H1 (cell line): ENCODE data around the gene POU6F2. TPM values are rescaled to one million over a fixed set of nuclear protein-coding genes. Genes with fewer than 3 reads are reported as not detected.

Experiments used
- CTCF ChIA-PET: fragments of 300-600 bp; sonication (Branson Sonifier 250); formaldehyde crosslinking; loops from one replicate; lab custom pipeline; 2021; ENCODE audit not compliant: partially characterized antibody; lab: Charles Lee
- POLR2A ChIA-PET: fragments of 300-600 bp; sonication (Branson Sonifier 250); formaldehyde crosslinking; loops from one replicate; lab custom pipeline; 2021; ENCODE audit warnings: inconsistent platforms; ENCODE audit not compliant: partially characterized antibody; lab: Charles Lee
- DNase-seq, 2 experiments: peaks; one replicate each; pipeline versions ENCODE4 v3.0.0 to v3.0.0-alpha.2; 2010 to 2022; ENCODE audit warnings: low spot score in 2 of 2, low read depth in 1 of 2, mixed read lengths in 1 of 2
- FAIRE-seq: peaks from 2 replicates; lab custom pipeline; 2011; peaks lifted over from hg19 to GRCh38; lab: Jason Lieb, UNC
- H2AFZ ChIP-seq: 2 replicates; pipeline ENCODE4 v1.8.1; 2012; ENCODE audit warnings: low read length, inconsistent platforms
- H2AK5ac ChIP-seq: 2 replicates; pipeline ENCODE4 v1.6.1; 2013; ENCODE audit warnings: low read depth, low read length
- H2BK120ac ChIP-seq: replicated peaks from 2 replicates; pipeline ENCODE3; 2013; ENCODE audit warnings: low read depth, low read length, inconsistent platforms
- H2BK12ac ChIP-seq: 2 replicates; pipeline ENCODE4 v1.6.1; 2013; ENCODE audit warnings: low read depth, low read length
- H2BK15ac ChIP-seq: 2 replicates; pipeline ENCODE4 v1.6.1; 2013; ENCODE audit warnings: low read length
- H2BK20ac ChIP-seq: 2 replicates; pipeline ENCODE4 v1.6.1; 2013; ENCODE audit warnings: low read length
- H2BK5ac ChIP-seq: 2 replicates; pipeline ENCODE4 v1.6.1; 2013; ENCODE audit warnings: low read depth, low read length
- H3K14ac ChIP-seq: 2 replicates; pipeline ENCODE4 v1.6.1; 2013; ENCODE audit warnings: inconsistent platforms; ENCODE audit not compliant: insufficient read length
- H3K18ac ChIP-seq: 2 replicates; pipeline ENCODE4 v1.6.1; 2013; ENCODE audit warnings: low read length; ENCODE audit errors: extremely low read depth
- H3K23ac ChIP-seq: 2 replicates; pipeline ENCODE4 v1.6.1; 2013; ENCODE audit warnings: inconsistent platforms; ENCODE audit not compliant: insufficient read length
- H3K23me2 ChIP-seq: 2 replicates; pipeline ENCODE4 v1.6.1; 2013; ENCODE audit warnings: low read depth, low read length
- H3K27ac ChIP-seq: 2 replicates; pipeline ENCODE4 v1.6.1; 2011; ENCODE audit warnings: low read depth, low read length, inconsistent platforms
- H3K27me3 ChIP-seq, 4 experiments: replicated peaks in 1 of 4; 1 replicate in 1 of 4; 2 replicates in 3 of 4; pipeline versions ENCODE4 v1.6.1 to v1.8.1; 2011 to 2013; ENCODE audit warnings: low read length in 3 of 4, mild to moderate bottlenecking in 3 of 4, inconsistent platforms in 2 of 4, mixed read lengths in 2 of 4, moderate library complexity in 1 of 4; ENCODE audit not compliant: control insufficient read depth in 3 of 4, insufficient read depth in 3 of 4; ENCODE audit errors: extremely low read depth in 1 of 4
- H3K36me3 ChIP-seq, 4 experiments: 2 replicates each; pipeline versions ENCODE4 v1.6.1 to v1.8.1; 2011 to 2013; ENCODE audit warnings: mild to moderate bottlenecking in 4 of 4, low read length in 3 of 4, moderate library complexity in 2 of 4, control low read depth in 1 of 4, inconsistent platforms in 1 of 4; ENCODE audit not compliant: insufficient read depth in 4 of 4, control insufficient read depth in 2 of 4
- H3K4ac ChIP-seq: replicated peaks from 2 replicates; pipeline ENCODE3; 2013; ENCODE audit warnings: low read length, low read depth, mixed read lengths, inconsistent platforms; ENCODE audit not compliant: insufficient read length
- H3K4me1 ChIP-seq, 4 experiments: replicated peaks in 1 of 4; 1 replicate in 1 of 4; 2 replicates in 3 of 4; pipeline versions ENCODE4 v1.6.1 to v1.8.1; 2011 to 2013; ENCODE audit warnings: low read length in 3 of 4, inconsistent platforms in 2 of 4, mixed read lengths in 1 of 4; ENCODE audit not compliant: insufficient read depth in 4 of 4, control insufficient read depth in 3 of 4
- H3K4me2 ChIP-seq, 2 experiments: 2 replicates each; pipeline versions ENCODE4 v1.6.1 to v1.8.1; 2011 to 2013; ENCODE audit warnings: low read depth in 2 of 2, low read length in 2 of 2, control low read depth in 1 of 2, inconsistent platforms in 1 of 2, mild to moderate bottlenecking in 1 of 2; ENCODE audit not compliant: insufficient read depth in 1 of 2
- H3K4me3 ChIP-seq, 4 experiments: fragments of 200-600, 300-600 bp in 1 of 4; sonication (generic), shearing (Covaris generic), sonication (Bioruptor Twin) in 1 of 4; 2 replicates each; pipeline versions ENCODE4 v1.5.1 to v1.8.1; 2011 to 2016; ENCODE audit warnings: low read length in 4 of 4, low read depth in 3 of 4, control low read depth in 2 of 4, inconsistent platforms in 2 of 4, mild to moderate bottlenecking in 2 of 4, mixed read lengths in 1 of 4, moderate library complexity in 1 of 4; ENCODE audit not compliant: insufficient read depth in 2 of 4; ENCODE audit errors: extremely low read depth in 1 of 4
- H3K56ac ChIP-seq: replicated peaks from 2 replicates; pipeline ENCODE3; 2013; ENCODE audit warnings: low read depth, mild to moderate bottlenecking, mixed read lengths, low read length, inconsistent platforms; ENCODE audit not compliant: insufficient read length
- H3K79me1 ChIP-seq: 2 replicates; pipeline ENCODE4 v1.6.1; 2013; ENCODE audit warnings: low read depth, low read length, control low read depth
- H3K79me2 ChIP-seq, 2 experiments: 2 replicates each; pipeline versions ENCODE4 v1.6.1 to v1.8.1; 2012 to 2013; ENCODE audit warnings: low read length in 2 of 2, mild to moderate bottlenecking in 2 of 2, inconsistent platforms in 1 of 2; ENCODE audit not compliant: insufficient read depth in 2 of 2, control insufficient read depth in 1 of 2
- H3K9ac ChIP-seq, 4 experiments: replicated peaks in 1 of 4; 1 replicate in 1 of 4; 2 replicates in 3 of 4; pipeline versions ENCODE4 v1.6.1 to v1.8.1; 2011 to 2013; ENCODE audit warnings: low read depth in 3 of 4, low read length in 3 of 4, control low read depth in 2 of 4, mild to moderate bottlenecking in 2 of 4, moderate library complexity in 2 of 4, inconsistent platforms in 1 of 4; ENCODE audit errors: extremely low read depth in 1 of 4
- H3K9me3 ChIP-seq, 2 experiments: 2 replicates each; pipeline versions ENCODE4 v1.6.1 to v1.8.1; 2012 to 2013; ENCODE audit warnings: mild to moderate bottlenecking in 2 of 2, moderate library complexity in 2 of 2, control low read depth in 1 of 2, inconsistent platforms in 1 of 2, low read depth in 1 of 2, low read length in 1 of 2, mixed read lengths in 1 of 2; ENCODE audit not compliant: insufficient read depth in 2 of 2
- H4K20me1 ChIP-seq, 2 experiments: replicated peaks in 1 of 2; 2 replicates each; pipeline versions ENCODE3 to v1.8.1; 2011 to 2013; ENCODE audit warnings: inconsistent platforms in 2 of 2, low read length in 2 of 2, mild to moderate bottlenecking in 1 of 2; ENCODE audit not compliant: insufficient read depth in 2 of 2, control insufficient read depth in 1 of 2
- H4K5ac ChIP-seq: 2 replicates; pipeline ENCODE4 v1.6.1; 2013; ENCODE audit warnings: low read length, low read depth, mixed read lengths, inconsistent platforms; ENCODE audit not compliant: insufficient read length
- H4K8ac ChIP-seq: 2 replicates; pipeline ENCODE4 v1.8.0; 2013; ENCODE audit warnings: mild to moderate bottlenecking, moderate library complexity, low read length, inconsistent platforms; ENCODE audit not compliant: insufficient read depth; ENCODE audit errors: extremely low read depth
- H4K91ac ChIP-seq: replicated peaks from 2 replicates; pipeline ENCODE3; 2013; ENCODE audit warnings: low read length, mixed read lengths, inconsistent platforms; ENCODE audit not compliant: insufficient read length
- CHD2 ChIP-seq: IDR thresholded peaks from 2 replicates; pipeline ENCODE4 v1.6.1; 2012; ENCODE audit warnings: low read length, improper control_type of control experiment
- USF2 ChIP-seq: IDR thresholded peaks from 2 replicates; pipeline ENCODE4 v1.6.1; 2011; ENCODE audit warnings: low read length, improper control_type of control experiment
- WGBS, 2 experiments: shearing (Covaris generic) in 1 of 2; methylation state at CpG; one replicate each; pipeline versions ENCODE4 v1.1.6 to v1.1.7; 2013 to 2015; ENCODE audit warnings: low lambda C conversion rate in 2 of 2, mixed read lengths in 2 of 2, inconsistent platforms in 1 of 2, low coverage in 1 of 2, missing lambda C conversion rate in 1 of 2; ENCODE audit not compliant: insufficient replicate concordance in 2 of 2, insufficient coverage in 1 of 2, insufficient read length in 1 of 2; ENCODE audit errors: extremely low coverage in 1 of 2, missing lambda C conversion rate in 1 of 2; 5-methylcytosine and 5-hydroxymethylcytosine counted together
- polyA plus RNA-seq, 7 experiments: library from polyadenylated mRNA; depleted of rRNA in 3 of 7; stranded (reverse) in 5 of 7; unstranded in 2 of 7; fragments of >200 nt in 5 of 7; fragments of 200-250 nt in 2 of 7; gene quantifications; 1 replicate in 5 of 7; 2 replicates in 1 of 7; 4 replicates in 1 of 7; pipeline versions ENCODE4 v1.2.1 to v1.2.3, GENCODE V29; 2011 to 2013; ENCODE audit warnings: missing spikeins in 2 of 7, mixed read lengths in 2 of 7
- total RNA-seq: library from RNA; stranded (reverse); fragmentation: NEBNext Ultra II Directional; extraction: Animal tissue kit (Norgen Biotek cat#: 25700); gene quantifications from 2 replicates; pipeline ENCODE4 v1.2.1, GENCODE V29; 2021

POU6F2 gene
- total and polyA plus RNA-seq, 2 of the 8 experiments (the other 6 are each of a cell fraction or from before 2014, with no cell fraction given) = 1.1 to 2.0 TPM

GRCh38 chr7:39233851-39234529, 256.3 kb downstream of the POU6F2 start:
- Histone ChIP-seq H2AK5ac (no peak overlapping the region), H3K23me2 (no peaks in the 10 kb centered on the region), H3K36me3 (no peaks in the 10 kb centered on the region), H3K9me3 (no peaks in the 10 kb centered on the region), H3K27me3 (no peaks in the 10 kb centered on the region), H3K79me1 (no peaks in the 10 kb centered on the region), H4K20me1 (no peaks in the 10 kb centered on the region), H2BK15ac (no peak overlapping the region), H4K5ac (no peak overlapping the region), H2BK12ac (no peak overlapping the region), H2BK5ac (no peak overlapping the region), H4K8ac (no peak overlapping the region), H3K56ac (no peak overlapping the region), H2BK20ac (no peak overlapping the region), H3K27ac (no peak overlapping the region), H3K79me2 (no peaks in the 10 kb centered on the region), H2BK120ac (no peak overlapping the region), H4K91ac (no peak overlapping the region), H3K18ac (no peak overlapping the region), H2AFZ (no peak overlapping the region), H3K14ac (no peak overlapping the region), H3K4ac (no peak overlapping the region), H3K4me3 (no peak overlapping the region)
- FAIRE-seq = no peak
- POLR2A ChIA-PET = no interaction called here
- CTCF ChIA-PET = no interaction called here
- no peak for TF ChIP-seq USF2
- no peak for TF ChIP-seq CHD2
- TF ChIP-seq, all 59 proteins: peak for 0
- Histone ChIP-seq H3K9ac (no peak overlapping the region), H3K4me1 (peaks cover 0 to 6% (median 5%) of the 10 kb centered on the region in 4 experiments; a peak in 4 of 7 replicates), H3K23ac (no peak overlapping the region), H3K4me2 (no peak overlapping the region)
- WGBS, 2 experiments = 90% methylated on average over 5 of the region's 5 CpGs; no CpG with 5 or more reads in 1 of the 2 experiments
- no peak for DNase-seq
